Activated CD8-positive, alpha-beta T cell treated with anti-CD3 and anti-CD28 coated beads, Interleukin-2, amount 10 ng/mL, durations not matched to agents 7 days and 5 days (primary cell): ENCODE data around the gene PRELP. TPM values are rescaled to one million over a fixed set of nuclear protein-coding genes. Genes with fewer than 3 reads are reported as not detected.

Experiments used
- ATAC-seq: fragments of 150-1000 bp; cut with Tn5 transposase; one replicate; pipeline ENCODE4 v1.10.0; 2021; ENCODE audit warnings: moderate library complexity
- CTCF ChIA-PET: fragments of 350-600 bp; sonication (Branson Sonifier 250); formaldehyde crosslinking; loops from one replicate; lab custom pipeline; 2021; ENCODE audit warnings: antibody characterized with exemption; lab: Charles Lee
- POLR2A ChIA-PET: fragments of 350-600 bp; sonication (Branson Sonifier 250); formaldehyde crosslinking; loops from one replicate; lab custom pipeline; 2021; ENCODE audit warnings: antibody characterized with exemption; lab: Charles Lee
- DNase-seq: peaks from one replicate; pipeline ENCODE4 v3.0.0-alpha.2; 2020
- H3K27ac Mint-ChIP-seq: one replicate; pipeline ENCODE4 v1.8.0; 2021; ENCODE audit warnings: mild to moderate bottlenecking, mixed read lengths
- H3K27me3 Mint-ChIP-seq: one replicate; pipeline ENCODE4 v1.8.0; 2021; ENCODE audit warnings: low read depth, mixed read lengths
- H3K36me3 Mint-ChIP-seq: one replicate; pipeline ENCODE4 v1.8.0; 2021; ENCODE audit warnings: low read depth, mixed read lengths
- H3K4me1 Mint-ChIP-seq: one replicate; pipeline ENCODE4 v1.8.0; 2021; ENCODE audit warnings: low read depth, mixed read lengths
- H3K4me3 Mint-ChIP-seq: one replicate; pipeline ENCODE4 v1.8.0; 2021; ENCODE audit warnings: mild to moderate bottlenecking, mixed read lengths
- H3K9me3 Mint-ChIP-seq: one replicate; pipeline ENCODE4 v1.8.0; 2022; ENCODE audit warnings: mixed read lengths; ENCODE audit not compliant: insufficient read depth
- total RNA-seq, 2 experiments: library from RNA; stranded (reverse); gene quantifications; one replicate each; pipeline ENCODE4 v1.2.3, GENCODE V29; 2021

The PRELP gene
- total RNA-seq, 2 experiments from 2014 or later = not detected

GRCh38 chr1:203519896-203520295 lies 44.3 kb downstream of the PRELP start:
- no peak overlapping the region for H3K27ac Mint-ChIP-seq
- no peak for ATAC-seq
- H3K36me3 Mint-ChIP-seq = no peaks in the 10 kb centered on the region
- POLR2A ChIA-PET = no interaction called here
- no peaks in the 10 kb centered on the region for H3K4me1 Mint-ChIP-seq
- H3K9me3 Mint-ChIP-seq = no peaks in the 10 kb centered on the region
- no peak for DNase-seq
- H3K27me3 Mint-ChIP-seq = no peaks in the 10 kb centered on the region
- no peak overlapping the region for H3K4me3 Mint-ChIP-seq
- CTCF ChIA-PET = interaction anchor here (0.6 to 1.4 kb wide), 2 partner anchors 106 to 1143 kb away, joined by 3 to 5 read pairs; no protein-coding TSS in a partner anchor

- POLR2A ChIA-PET = no interaction called here
Observed at GRCh38 chr1:203520315-203520714, 44.7 kb downstream of the PRELP start.

GRCh38 chr1:203521074-203521794 lies 45.6 kb downstream of the PRELP start:
- no peak for ATAC-seq
- POLR2A ChIA-PET = no interaction called here

More at GRCh38 chr1:203520315-203520714, 44.7 kb downstream of the PRELP start:
- H3K9me3 Mint-ChIP-seq = no peaks in the 10 kb centered on the region
- CTCF ChIA-PET = interaction anchor here (0.6 to 1.4 kb wide), 2 partner anchors 105 to 1143 kb away, joined by 3 to 5 read pairs; no protein-coding TSS in a partner anchor
- H3K27ac Mint-ChIP-seq = no peak overlapping the region
- H3K4me1 Mint-ChIP-seq = no peaks in the 10 kb centered on the region
- DNase-seq (no peak), ATAC-seq (no peak)
- no peaks in the 10 kb centered on the region for H3K27me3 Mint-ChIP-seq
- H3K36me3 Mint-ChIP-seq = no peaks in the 10 kb centered on the region
- H3K4me3 Mint-ChIP-seq = no peak overlapping the region

GRCh38 chr1:203521812-203522211 lies 46.2 kb downstream of the PRELP start:
- Mint-ChIP-seq H3K4me1 (no peaks in the 10 kb centered on the region), H3K9me3 (no peaks in the 10 kb centered on the region), H3K36me3 (no peaks in the 10 kb centered on the region), H3K27ac (no peak overlapping the region), H3K27me3 (no peaks in the 10 kb centered on the region), H3K4me3 (no peak overlapping the region)
- ChIA-PET POLR2A (no interaction called here), CTCF (no interaction called here)
- ATAC-seq = no peak
- no peak for DNase-seq

More at GRCh38 chr1:203521074-203521794, 45.6 kb downstream of the PRELP start:
- H3K27me3 Mint-ChIP-seq = no peaks in the 10 kb centered on the region
- H3K9me3 Mint-ChIP-seq = no peaks in the 10 kb centered on the region
- no peak overlapping the region for H3K27ac Mint-ChIP-seq
- H3K4me1 Mint-ChIP-seq = no peaks in the 10 kb centered on the region
- H3K36me3 Mint-ChIP-seq = no peaks in the 10 kb centered on the region
- CTCF ChIA-PET = no interaction called here
- H3K4me3 Mint-ChIP-seq = no peak overlapping the region
- DNase-seq = no peak

GRCh38 chr1:203522237-203522636 lies 46.6 kb downstream of the PRELP start:
- H3K27me3 Mint-ChIP-seq = no peaks in the 10 kb centered on the region
- DNase-seq = no peak
- H3K4me1 Mint-ChIP-seq = no peaks in the 10 kb centered on the region
- no peak overlapping the region for H3K27ac Mint-ChIP-seq
- H3K9me3 Mint-ChIP-seq = no peaks in the 10 kb centered on the region
- ATAC-seq = no peak
- no peaks in the 10 kb centered on the region for H3K36me3 Mint-ChIP-seq
- H3K4me3 Mint-ChIP-seq = no peak overlapping the region
- ChIA-PET POLR2A (no interaction called here), CTCF (no interaction called here)

GRCh38 chr1:203523667-203524066 lies 48.1 kb downstream of the PRELP start:
- CTCF ChIA-PET = interaction anchor here (0.9 kb wide), 1 partner anchor 178 kb away, joined by 3 read pairs; no protein-coding TSS in a partner anchor
- ATAC-seq (no peak), DNase-seq (no peak)
- no peaks in the 10 kb centered on the region for H3K36me3 Mint-ChIP-seq
- H3K4me3 Mint-ChIP-seq = no peak overlapping the region
- H3K27me3 Mint-ChIP-seq = no peaks in the 10 kb centered on the region
- H3K4me1 Mint-ChIP-seq = peaks cover under 1% of the 10 kb centered on the region
- H3K27ac Mint-ChIP-seq = no peak overlapping the region
- no peaks in the 10 kb centered on the region for H3K9me3 Mint-ChIP-seq
- POLR2A ChIA-PET = no interaction called here

GRCh38 chr1:203524152-203524551 lies 48.5 kb downstream of the PRELP start:
- ATAC-seq (no peak), DNase-seq (no peak)
- Mint-ChIP-seq H3K27ac (no peak overlapping the region), H3K4me3 (no peak overlapping the region), H3K36me3 (no peaks in the 10 kb centered on the region), H3K9me3 (no peaks in the 10 kb centered on the region), H3K27me3 (no peaks in the 10 kb centered on the region), H3K4me1 (peaks cover 5% of the 10 kb centered on the region)
- CTCF ChIA-PET = interaction anchor here (0.9 kb wide), 1 partner anchor 177 kb away, joined by 3 read pairs; no protein-coding TSS in a partner anchor
- POLR2A ChIA-PET = no interaction called here

- no peaks in the 10 kb centered on the region for H3K9me3 Mint-ChIP-seq
- no peak overlapping the region for H3K27ac Mint-ChIP-seq
- ATAC-seq = no peak
- no peaks in the 10 kb centered on the region for H3K27me3 Mint-ChIP-seq
- H3K36me3 Mint-ChIP-seq = no peaks in the 10 kb centered on the region
- no peak overlapping the region for H3K4me3 Mint-ChIP-seq
- ChIA-PET POLR2A (no interaction called here), CTCF (no interaction called here)
- peaks cover 8% of the 10 kb centered on the region for H3K4me1 Mint-ChIP-seq
- DNase-seq = no peak
Observed at GRCh38 chr1:203524824-203525223, 49.2 kb downstream of the PRELP start.

GRCh38 chr1:203525685-203526084 lies 50.1 kb downstream of the PRELP start:
- Mint-ChIP-seq H3K4me1 (peaks cover 8% of the 10 kb centered on the region), H3K36me3 (no peaks in the 10 kb centered on the region), H3K27ac (no peak overlapping the region), H3K27me3 (no peaks in the 10 kb centered on the region), H3K4me3 (no peak overlapping the region), H3K9me3 (no peaks in the 10 kb centered on the region)
- CTCF ChIA-PET = interaction anchor here (1.5 kb wide), 1 partner anchor 21 kb away, joined by 3 read pairs; no protein-coding TSS in a partner anchor
- POLR2A ChIA-PET = no interaction called here
- no peak for DNase-seq
- no peak for ATAC-seq

- H3K9me3 Mint-ChIP-seq = no peaks in the 10 kb centered on the region
- H3K36me3 Mint-ChIP-seq = no peaks in the 10 kb centered on the region
- POLR2A ChIA-PET = interaction anchor here (0.7 kb wide), 1 partner anchor 8 kb away, joined by 3 read pairs; no protein-coding TSS in a partner anchor
Observed at GRCh38 chr1:203526130-203526529, 50.5 kb downstream of the PRELP start.

GRCh38 chr1:203526572-203526971 lies 51.0 kb downstream of the PRELP start:
- Mint-ChIP-seq H3K27ac (no peak overlapping the region), H3K9me3 (no peaks in the 10 kb centered on the region), H3K4me3 (no peak overlapping the region), H3K36me3 (no peaks in the 10 kb centered on the region), H3K4me1 (peaks cover 8% of the 10 kb centered on the region), H3K27me3 (no peaks in the 10 kb centered on the region)
- DNase-seq (no peak), ATAC-seq (no peak)
- ChIA-PET CTCF (interaction anchor here (0.8 to 1.5 kb wide), 3 partner anchors 13 to 39 kb away, joined by 3 to 4 read pairs (median 3); no protein-coding TSS in a partner anchor), POLR2A (interaction anchor here (0.7 kb wide), 1 partner anchor 9 kb away, joined by 3 read pairs; no protein-coding TSS in a partner anchor)

More at GRCh38 chr1:203526130-203526529, 50.5 kb downstream of the PRELP start:
- Mint-ChIP-seq H3K4me1 (peaks cover 8% of the 10 kb centered on the region), H3K27me3 (no peaks in the 10 kb centered on the region), H3K4me3 (no peak overlapping the region), H3K27ac (no peak overlapping the region)
- CTCF ChIA-PET = interaction anchor here (0.9 to 1.5 kb wide), 2 partner anchors 13 to 20 kb away, joined by 3 to 4 read pairs; no protein-coding TSS in a partner anchor
- DNase-seq (no peak), ATAC-seq (no peak)

GRCh38 chr1:203527013-203527412 lies 51.4 kb downstream of the PRELP start:
- no peaks in the 10 kb centered on the region for H3K9me3 Mint-ChIP-seq
- ChIA-PET POLR2A (interaction anchor here (0.7 kb wide), 1 partner anchor 9 kb away, joined by 3 read pairs; no protein-coding TSS in a partner anchor), CTCF (interaction anchor here (0.8 to 1.5 kb wide), 3 partner anchors 14 to 39 kb away, joined by 3 to 4 read pairs (median 3); no protein-coding TSS in a partner anchor)
- no peaks in the 10 kb centered on the region for H3K36me3 Mint-ChIP-seq
- H3K4me1 Mint-ChIP-seq = peaks cover 8% of the 10 kb centered on the region
- H3K27me3 Mint-ChIP-seq = no peaks in the 10 kb centered on the region
- H3K27ac Mint-ChIP-seq = peak overlapping the region; percentile 50
- ATAC-seq (no peak), DNase-seq (no peak)
- H3K4me3 Mint-ChIP-seq = no peak overlapping the region
